ENCODE measurements around the gene RILPL2. TPM values are rescaled to one million over a fixed set of nuclear protein-coding genes. Genes with fewer than 3 reads are reported as not detected.

Gene RILPL2
- total and polyA plus RNA-seq, 2 of the 13 experiments (the other 11 are each of a cell fraction or from before 2014, with no cell fraction given), result 2.7 to 8.1 TPM

- TF ChIP-seq ZHX1 (CRISPR knock-in tag; IDR thresholded peaks at IDR 0.05; ENCODE audit: low read depth), result 0 out of 2 replicates have a peak, but pooled peaks have one; percentile 39
- TF ChIP-seq ARNT (IDR thresholded peaks at IDR 0.05), result no peak
- peak; percentile 63; the same call in 1 of the 2 replicates for TF ChIP-seq SIN3A (IDR thresholded peaks at IDR 0.05; ENCODE audit: borderline replicate concordance, low read depth, low read length)
- no peak for TF ChIP-seq ZNF326 (CRISPR knock-in tag; IDR thresholded peaks at IDR 0.05; ENCODE audit: borderline replicate concordance)
- no peak; the same call in 1 of the 2 replicates for TF ChIP-seq ZNF768 (CRISPR knock-in tag; IDR thresholded peaks at IDR 0.05)
- no peak for TF ChIP-seq PCBP2 (optimal IDR thresholded peaks at IDR 0.05; ENCODE audit: low read depth, low read length, poor library complexity, severe bottlenecking)
- TF ChIP-seq CENPT (CRISPR knock-in tag; IDR thresholded peaks at IDR 0.05; ENCODE audit: low read depth), result no peak
- peak; percentile 69 for TF ChIP-seq GMEB1 (CRISPR knock-in tag; IDR thresholded peaks at IDR 0.05; ENCODE audit: borderline replicate concordance)
- peak; percentile 87 for TF ChIP-seq TARDBP (CRISPR knock-in tag; IDR thresholded peaks at IDR 0.05)
- no peak for TF ChIP-seq ZNF318 (CRISPR knock-in tag; IDR thresholded peaks at IDR 0.05)
- TF ChIP-seq ZNF574 (CRISPR knock-in tag; IDR thresholded peaks at IDR 0.05), result peak; percentile 82
- no peak; the same call in 1 of the 2 replicates for TF ChIP-seq MEIS2 (CRISPR knock-in tag; IDR thresholded peaks at IDR 0.05)
Observed at GRCh38 chr12:123457980-123458779, 21.7 kb upstream of the RILPL2 start, which contains the start of gene SNRNP35 (continued).

Data from HepG2 (cell line).